HG02981 (cell line): ENCODE data around the gene RUSC1.
"Not testable (repeated sequence)": the region's sequence is repeated elsewhere in the genome, so short reads cannot be mapped to it uniquely, and the experiment has no call there.

Experiments used
- ATAC-seq: cut with Tn5 transposase; IDR thresholded peaks from one replicate; pipeline ENCODE4 v1.9.1; 2021; ENCODE audit warnings: mild to moderate bottlenecking, moderate library complexity; ENCODE audit not compliant: unreplicated experiment

RUSC1 gene

DNA sequence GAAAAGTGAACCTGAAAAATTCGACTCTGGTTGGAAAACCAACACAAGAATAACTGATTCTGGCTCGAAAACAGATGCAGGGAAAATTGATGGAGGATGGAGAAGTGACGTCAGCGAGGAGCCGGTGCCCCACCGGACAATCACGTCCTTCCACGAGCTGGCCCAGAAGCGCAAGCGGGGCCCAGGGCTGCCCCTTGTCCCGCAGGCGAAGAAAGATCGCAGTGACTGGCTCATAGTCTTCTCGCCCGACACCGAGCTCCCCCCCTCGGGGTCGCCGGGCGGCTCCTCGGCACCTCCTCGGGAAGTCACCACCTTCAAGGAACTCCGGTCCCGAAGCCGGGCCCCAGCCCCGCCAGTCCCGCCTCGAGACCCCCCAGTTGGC lies 1.9 kb downstream of the RUSC1 start:
- ATAC-seq = no peak

DNA sequence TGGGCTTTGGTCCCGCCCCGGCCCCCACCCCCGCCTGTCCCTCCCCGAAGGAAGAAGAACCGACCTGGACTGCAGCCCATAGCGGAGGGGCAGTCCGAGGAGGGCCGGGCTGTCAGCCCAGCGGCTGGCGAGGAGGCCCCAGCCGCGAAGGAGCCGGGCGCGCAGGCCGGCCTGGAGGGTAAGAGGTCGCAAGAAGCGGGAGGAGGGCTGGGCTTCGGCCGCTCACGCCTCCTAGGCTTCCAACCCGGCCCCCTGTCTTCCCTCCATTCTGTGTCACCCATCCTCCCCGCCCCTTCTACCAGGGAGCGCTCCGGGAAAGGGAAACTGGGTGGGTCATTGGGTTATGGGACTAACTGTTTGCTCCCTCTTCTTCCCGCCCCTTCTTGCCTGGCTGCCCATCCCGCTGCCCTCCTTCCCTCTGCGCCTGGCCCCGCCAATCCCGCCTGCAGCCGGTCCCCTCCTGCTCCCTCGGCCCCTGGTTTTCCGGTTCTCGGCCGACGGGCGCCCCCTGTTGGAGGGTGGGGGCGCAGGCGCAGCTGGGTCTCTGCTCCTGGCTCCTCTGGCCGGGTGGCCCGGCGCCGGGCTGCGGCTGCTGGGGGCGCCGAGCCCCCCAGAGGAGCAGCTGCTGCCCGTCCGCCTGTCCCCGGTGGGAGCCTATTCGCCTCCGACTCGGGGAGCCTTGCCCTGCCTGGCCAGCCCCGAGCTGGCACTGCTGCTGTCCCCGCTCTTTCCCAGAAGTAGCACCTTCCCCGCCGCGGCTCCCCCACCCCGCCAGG lies 2.4 kb downstream of the RUSC1 start:
- peak; percentile 32 for ATAC-seq

DNA sequence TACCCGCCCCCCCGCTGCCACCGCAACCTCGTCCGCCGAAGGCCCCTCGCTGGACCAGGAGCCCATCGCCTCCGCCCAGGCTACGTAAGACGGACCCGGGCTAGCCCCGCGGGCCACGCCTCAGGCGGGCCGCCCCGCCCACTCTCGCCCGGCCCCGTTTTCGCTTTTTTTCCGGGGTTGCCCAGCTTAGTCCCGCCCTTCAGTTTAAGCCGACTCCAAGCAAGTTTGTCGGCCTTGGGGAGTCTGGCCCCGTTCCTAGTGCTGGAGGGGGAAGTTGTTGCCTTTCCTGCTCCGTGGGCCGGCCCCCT lies 3.0 kb downstream of the RUSC1 start:
- peak; percentile 34 for ATAC-seq

DNA sequence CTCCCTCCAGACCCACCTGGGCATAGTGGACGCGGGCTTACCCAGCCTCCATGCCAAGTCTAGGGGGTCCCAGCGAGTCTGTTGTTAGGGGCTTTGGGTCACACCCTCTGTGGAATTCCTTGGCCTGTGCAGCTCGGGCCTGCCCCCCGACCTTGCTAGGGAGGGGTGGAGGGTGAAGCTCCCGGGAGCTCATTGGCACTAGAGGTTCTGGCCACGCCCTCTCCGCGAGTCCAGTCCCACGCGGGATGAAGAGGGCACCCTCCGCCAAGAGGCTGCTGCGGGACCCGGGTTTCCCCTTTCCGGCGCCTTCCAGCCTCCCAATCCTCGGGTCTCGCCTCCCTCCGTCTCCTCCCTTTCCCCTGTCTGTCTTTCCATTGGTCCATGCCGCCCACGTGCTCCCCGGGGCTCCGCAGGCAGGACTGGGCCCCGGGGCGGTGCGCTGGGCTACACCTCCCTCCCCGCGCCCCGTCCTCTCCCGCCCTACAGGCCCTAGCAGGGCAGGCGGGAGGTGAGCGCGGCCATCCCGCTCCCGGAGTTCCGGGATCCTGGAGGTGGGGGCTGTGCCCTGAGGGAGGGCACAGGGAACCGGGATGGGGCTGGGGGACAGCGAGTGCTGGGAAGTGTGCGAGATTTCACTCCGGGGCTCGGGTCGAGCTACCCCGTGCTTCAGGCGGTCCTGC lies 3.5 kb downstream of the RUSC1 start:
- peak; percentile 58 for ATAC-seq

DNA sequence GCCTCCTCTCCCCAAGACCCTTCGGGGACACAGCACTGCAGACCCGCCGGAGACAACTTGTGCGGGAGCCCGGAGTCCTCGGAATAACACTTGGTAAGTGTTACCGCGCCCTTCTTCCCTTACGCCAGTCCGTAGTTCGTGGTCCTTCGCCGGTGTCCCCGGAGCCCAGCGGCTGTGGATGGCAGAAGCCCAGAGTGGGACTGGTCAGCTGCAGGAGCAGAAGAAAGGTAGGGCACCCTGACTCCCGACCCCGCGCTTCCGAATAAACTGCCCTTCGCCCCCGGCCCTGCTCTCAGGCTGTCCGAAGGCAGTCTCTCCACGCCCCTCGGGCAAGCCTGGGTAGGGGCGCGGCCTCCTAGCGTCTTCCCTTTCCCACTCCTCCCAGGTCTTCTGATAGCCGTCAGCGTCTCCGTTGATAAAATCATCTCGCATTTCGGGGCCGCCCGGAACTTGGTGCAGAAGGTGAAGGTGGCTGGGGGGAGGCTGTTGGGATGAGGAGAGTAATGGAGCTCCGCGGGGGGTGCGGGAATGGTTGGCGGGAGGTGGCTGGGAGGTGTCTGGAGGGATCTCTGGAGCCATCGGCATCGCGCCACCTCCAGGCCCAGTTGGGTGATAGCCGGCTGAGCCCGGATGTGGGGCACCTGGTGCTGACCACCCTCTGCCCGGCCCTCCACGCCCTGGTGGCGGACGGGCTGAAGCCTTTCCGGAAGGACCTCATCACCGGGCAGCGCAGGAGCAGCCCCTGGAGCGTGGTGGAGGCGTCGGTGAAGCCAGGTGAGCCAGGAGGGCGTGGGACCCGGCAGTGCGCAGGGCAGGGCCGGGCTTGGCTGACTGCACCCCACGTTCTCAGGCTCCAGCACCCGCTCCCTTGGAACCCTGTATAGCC lies 4.3 kb downstream of the RUSC1 start:
- peak; percentile 1 for ATAC-seq

DNA sequence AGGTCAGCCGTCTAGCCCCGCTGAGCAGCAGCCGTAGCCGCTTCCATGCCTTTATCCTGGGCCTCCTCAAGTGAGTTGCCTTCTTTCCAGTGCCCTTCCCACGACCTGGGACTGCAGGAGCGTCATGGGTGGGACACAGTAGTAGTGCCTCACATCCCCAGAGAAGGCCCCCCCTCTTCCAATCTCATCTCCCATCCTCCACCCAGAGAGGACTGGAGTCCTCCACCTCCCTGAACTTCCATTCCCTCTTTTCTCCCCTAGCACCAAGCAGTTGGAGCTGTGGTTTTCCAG lies 4.9 kb downstream of the RUSC1 start:
- ATAC-seq = no peak

DNA sequence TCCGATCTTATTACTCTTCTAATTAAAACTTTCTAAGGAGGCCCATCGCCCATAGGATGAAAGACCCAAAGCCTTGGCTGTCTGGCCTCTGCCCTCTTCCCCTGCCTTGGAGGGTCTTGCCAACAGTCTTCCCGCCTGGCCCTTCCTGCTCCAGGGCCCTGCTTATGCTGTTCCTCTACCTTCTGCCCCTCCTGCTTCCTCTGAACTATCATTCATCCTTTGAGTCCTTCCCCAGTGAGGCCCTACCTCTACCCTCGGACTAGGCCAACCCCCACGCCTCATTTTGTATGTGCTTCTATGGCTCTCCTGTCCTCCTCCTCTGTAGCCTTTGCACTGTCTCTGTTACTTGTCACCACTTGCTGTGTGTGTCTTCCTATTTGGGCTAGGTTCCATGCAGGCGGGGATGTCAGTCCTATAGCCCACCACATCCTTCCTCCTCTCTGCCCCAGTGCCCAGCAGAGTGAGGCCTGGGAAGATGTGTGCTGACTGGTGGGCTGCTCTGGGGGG lies 5.4 kb downstream of the RUSC1 start:
- no peak for ATAC-seq

DNA sequence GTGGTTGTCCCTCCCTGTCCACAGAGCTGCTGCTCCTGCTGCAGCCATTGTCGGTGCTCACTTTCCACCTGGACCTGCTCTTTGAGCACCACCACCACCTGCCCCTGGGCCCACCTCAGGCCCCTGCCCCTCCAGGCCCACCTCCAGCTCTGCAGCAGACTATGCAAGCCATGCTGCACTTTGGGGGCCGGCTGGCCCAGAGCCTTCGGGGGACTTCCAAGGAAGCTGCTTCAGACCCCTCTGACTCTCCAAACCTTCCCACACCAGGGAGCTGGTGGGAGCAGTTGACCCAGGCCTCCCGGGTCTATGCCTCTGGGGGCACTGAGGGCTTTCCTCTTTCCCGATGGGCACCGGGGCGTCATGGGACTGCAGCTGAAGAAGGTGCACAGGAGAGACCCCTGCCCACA lies 5.9 kb downstream of the RUSC1 start:
- no peak for ATAC-seq

DNA sequence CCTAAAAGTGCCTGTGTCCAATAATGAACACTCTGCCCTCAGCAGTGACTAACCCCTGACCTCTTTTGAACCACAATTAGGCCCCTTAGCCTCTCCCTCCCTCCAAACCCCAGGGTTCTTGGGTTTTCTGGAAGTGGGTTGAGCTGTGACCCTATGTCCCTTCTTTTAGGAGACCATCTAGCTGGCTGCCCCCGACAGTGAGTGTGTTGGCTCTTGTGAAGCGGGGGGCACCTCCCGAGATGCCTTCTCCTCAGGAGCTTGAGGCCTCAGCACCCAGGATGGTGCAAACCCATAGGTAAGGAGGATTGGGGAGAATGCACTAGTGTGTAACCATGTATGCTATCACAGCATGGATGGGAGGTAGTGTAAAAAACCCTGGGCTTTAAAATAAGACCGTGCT lies 7.3 kb downstream of the RUSC1 start:
- ATAC-seq = no peak

DNA sequence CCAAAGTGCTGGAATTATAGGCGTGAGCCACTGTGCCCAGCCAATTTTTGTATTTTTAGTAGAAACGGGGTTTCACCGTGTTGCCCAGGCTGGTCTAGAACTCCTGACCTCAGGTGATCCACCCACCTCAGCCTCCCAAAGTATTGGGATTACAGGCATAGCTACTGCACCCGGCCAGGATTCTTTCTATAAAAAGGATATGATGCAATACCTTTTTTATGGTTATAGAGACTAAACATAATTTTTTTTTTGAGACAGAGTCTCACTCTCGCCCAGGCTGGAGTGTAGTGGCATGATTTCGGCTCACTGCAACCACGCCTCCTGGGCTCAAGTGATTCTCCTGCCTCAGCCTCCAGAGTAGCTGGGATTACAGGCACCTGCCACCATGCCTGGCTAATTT lies 8.2 kb downstream of the RUSC1 start:
- not testable (repeated sequence) for ATAC-seq

DNA sequence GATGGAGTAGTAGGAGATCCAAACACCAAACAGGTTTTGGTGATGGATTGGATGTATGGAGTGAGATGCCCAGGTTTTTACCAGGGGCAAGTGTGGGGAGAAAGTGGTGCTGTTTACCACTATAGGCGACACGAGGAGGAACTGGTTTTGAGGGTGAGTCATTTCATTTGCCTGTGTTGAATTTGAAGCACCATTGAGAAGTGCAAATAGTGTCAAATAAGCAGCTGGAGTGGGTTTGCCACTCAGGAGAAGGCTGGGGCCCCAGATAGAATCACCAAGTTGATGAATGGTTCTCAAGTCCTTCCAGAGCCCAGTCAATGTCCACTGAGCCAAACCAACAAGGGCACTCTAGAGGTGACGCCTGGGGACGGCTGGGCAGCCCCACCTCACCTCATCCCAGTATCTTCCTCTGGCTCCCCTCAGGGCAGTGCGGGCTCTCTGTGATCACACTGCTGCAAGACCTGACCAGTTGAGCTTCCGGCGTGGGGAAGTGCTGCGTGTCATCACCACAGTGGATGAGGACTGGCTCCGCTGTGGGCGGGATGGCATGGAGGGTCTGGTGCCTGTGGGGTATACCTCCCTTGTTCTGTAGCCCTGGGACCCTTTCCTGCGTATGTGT lies 9.4 kb downstream of the RUSC1 start:
- no peak for ATAC-seq

DNA sequence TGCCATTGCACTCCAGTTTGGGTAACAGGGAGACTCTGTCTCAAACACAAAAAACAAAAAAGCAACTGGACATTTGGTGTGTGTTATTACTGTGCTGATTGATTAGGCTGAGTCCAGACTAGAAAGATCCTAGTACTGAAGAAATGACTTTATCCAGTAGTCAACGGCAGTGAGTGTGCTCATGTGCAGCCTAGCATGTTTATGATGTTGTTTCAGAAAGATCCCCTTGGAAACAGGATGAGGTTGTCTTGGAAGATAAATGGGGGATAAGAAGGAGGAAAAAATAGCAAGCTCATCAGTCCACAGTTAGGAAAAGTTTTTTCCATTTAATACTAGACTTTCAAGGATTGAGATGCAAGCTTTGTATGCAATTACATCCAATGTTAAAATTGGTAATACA lies 14.3 kb downstream of the RUSC1 start:
- no peak for ATAC-seq

DNA sequence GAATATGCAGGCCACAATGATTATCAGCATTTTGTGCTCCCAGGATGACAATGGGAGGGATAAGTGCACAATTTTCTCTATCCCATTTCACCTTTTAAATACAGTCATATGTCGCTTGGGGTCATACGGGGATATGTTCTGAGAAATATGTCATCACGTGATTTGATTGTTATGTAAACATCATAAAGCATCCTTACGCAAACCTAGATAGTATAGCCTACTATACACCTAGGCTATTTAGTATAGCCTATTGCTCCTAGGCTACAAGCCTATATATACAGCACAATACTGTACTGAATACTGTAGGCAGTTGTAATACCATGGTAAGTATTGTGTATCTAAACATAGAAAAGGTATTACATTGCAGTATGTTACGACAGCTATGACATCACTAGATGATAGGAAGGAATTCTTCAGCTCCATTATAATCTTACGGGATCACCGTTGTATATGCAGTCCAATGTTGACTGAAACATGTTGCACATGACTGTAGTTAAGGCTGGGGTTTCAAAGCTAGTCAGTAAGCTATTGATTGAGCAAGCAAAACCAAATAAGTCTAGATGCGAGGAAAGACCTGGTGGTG lies 18.9 kb downstream of the RUSC1 start:
- no peak for ATAC-seq

DNA sequence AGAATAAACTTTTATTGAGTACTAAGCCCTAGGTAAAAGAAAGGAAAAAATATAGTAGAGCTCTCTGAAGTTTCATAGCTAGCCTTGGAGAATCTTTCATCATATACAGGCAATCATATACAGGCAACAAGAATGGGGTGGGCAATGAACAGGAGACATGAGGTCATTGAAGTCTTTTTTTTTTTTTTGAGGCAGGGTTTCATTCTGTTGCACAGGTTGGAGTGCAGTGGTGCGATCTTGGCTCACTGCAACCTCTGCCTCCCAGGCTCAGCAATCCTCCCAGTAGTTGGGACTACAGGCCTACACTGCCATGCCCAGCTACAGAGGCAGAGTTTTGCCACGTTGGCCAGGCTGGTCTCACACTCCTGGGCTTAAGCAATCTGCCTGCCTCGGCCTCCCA lies 22.1 kb downstream of the RUSC1 start:
- no peak for ATAC-seq

DNA sequence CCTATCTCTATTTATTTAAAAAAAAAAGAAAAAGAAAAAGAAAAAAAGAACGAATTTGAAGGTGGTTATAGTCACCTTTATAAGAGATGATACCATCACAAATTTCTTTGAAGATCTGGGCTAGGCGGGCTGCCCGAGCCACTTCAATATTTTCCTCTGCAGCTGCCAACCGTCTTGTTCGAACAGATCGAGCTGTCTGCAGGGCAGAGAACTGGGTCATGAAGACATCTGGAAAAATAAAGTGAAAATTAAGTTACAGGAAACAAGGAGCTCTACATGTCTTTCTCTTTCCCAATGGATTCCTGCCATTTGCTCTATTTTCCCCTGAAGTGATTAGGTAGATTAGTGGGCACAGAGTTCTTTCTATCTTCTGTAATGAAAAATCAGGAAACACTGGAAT lies 31.9 kb downstream of the RUSC1 start:
- ATAC-seq = no peak

DNA sequence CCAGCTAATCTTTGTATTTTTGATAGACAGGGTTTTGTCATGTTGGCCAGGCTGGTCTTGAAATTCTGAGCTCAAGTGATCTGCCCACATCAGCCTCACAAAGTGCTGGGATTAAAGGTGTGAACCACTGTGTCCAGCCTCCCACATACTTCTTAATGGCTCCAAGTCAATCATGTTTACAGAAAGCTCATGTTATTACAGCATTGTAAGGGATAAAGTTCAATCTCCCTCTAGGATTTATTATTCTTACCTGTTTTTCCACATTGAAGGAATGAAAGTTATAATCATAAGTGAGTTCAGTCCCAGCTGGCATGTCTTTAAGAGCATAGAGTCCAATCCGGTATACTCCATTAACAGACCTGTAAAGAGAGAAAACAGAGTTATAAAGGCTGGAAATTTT lies 39.4 kb downstream of the RUSC1 start:
- no peak for ATAC-seq

DNA sequence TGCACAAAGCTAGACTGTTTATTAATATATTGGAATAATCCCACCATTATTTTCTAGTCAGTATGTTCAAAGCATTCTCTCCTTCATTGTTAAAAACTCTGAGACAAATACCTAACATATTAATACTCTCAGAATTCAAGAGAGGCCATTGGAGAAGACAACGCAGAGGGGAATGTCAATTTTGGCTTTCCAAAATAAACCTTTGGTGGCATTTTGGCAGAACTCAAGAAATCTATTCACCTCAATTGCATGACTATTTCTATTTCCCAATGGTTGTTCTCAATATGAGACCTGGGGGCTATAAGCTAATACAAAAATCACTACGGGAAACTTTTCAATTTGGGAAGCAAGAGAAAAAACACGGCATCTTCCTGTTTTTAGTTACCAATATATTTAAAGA lies 58.5 kb downstream of the RUSC1 start:
- ATAC-seq = no peak

DNA sequence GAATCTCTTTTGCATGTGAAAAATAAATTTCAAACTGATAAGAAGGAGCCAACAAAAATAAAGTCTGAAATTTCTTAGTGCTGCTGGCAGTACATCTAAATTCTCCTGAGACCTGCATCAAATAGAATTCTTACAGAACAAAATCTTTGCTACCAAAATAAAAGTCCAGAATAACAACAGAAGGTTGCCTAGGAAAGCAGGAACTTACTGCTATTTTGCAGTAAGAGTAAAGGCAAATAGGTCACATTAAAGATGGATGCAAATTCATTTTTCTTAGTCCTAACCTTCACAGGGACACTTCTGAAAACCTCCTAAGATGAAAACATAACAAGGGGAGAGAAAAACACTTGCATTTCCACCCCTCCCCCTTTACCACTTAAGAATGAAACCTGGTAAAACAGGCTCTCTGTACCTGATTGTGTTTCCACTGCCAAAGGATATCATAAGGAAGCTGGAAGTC lies 59.0 kb downstream of the RUSC1 start:
- ATAC-seq = no peak
